GM21390 (cell line): ENCODE results near the gene PTPRS.

Experiments used
- ATAC-seq: cut with Tn5 transposase; IDR thresholded peaks from one replicate; pipeline ENCODE4 v1.9.1; 2021; ENCODE audit not compliant: unreplicated experiment

PTPRS gene

DNA sequence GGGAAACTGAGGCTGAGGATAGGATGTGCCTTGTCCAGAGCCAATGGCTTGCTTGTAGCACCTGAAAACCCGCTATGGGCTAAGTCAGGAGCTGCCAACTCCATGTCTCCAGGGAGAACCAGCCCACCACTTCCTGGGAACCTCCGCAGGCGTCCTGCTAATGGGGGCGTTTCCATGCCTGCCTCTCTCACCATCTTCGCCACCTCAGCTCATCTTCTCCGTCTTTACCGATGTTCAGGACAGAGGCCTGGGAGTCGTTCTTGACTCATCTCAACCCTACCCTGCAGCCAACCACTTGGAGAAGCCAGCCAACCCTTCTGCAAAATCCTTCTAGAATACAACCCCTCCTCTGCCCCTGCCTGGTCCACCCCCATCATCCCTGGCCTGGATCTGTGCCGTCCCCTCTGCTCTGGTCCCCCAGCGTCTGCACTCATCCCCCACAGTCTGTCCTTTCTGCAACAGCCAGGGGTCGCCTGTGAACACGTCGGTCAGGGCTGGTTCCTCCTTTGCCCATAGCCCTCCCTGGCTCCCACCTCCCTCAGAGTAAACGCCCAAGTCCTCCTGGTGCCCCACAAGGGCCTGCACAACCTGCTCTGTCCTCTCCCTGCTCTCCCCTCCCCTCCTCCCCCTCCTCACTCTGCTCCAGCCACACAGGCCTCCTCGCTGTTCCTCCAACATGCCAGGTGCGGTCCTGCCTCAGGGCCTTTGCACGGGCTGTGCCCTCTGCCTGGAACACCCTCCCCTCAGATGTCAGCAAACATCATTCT lies 31.0 kb downstream of the PTPRS start:
- ATAC-seq = no peak

DNA sequence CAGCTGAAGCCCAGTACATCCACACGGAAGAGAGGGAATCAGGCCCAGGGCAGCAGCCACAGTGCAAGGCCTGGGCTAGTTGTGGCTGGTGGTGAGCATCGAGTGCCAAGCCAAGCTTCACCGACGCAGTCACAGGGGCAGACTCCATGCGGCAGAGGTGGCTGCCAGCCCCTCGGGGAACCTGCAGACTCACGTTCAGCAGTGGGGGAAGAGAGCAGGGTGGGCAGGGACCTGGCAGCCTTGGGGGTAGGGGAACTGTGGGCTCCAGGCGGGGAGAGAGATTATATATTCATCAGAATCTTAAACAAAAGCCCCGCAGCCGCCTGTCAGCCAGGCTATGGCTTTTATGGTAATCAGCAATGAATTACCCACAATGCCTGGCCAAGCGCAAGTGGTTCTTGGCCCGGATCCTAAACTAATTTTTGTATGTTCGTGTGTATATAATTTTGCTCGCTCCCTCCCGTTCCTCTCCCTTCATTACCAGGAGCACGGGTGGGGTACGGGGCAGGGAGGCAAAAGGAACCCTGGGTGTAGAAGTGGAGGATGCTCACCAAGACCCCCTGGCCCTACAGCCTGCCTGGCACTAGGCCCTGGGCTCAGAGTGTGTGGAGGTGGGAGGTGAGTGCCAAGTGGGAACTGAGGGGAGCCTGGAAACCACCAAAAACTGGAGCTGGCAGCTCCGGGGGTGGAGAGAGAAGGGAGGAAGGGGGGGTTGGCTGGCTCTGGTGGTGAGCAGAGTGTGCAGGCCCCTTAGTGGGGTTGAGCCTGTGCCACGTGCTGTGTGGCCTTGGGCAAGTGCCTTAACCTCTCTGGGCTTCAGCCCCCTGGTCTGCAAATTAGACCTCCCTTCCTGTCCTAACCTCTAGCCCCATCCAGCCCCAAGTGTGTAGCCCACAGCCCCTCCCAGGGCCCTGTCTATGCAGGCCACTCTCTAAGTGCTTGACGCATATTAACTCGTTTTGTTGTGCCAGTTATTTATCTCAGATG lies 31.9 kb downstream of the PTPRS start:
- ATAC-seq = no peak

DNA sequence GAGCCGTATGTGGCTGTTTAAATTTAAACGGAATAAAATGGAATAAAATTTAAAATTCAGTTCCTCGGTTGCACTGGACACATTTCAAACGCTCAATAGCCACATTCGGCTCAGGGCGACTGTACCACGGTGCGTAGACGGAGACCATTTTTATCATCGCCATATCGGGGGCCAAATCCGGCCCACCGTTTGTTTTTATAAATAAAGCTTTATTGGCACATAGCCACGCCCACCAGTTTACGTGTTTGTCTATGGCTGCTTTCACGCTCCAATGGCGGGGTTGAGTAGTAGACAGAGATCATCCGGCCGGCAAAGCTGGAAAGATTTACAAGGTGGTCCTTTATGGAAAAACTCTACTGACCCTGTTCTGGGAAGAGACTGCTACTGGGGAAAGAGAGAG lies 33.0 kb downstream of the PTPRS start:
- ATAC-seq = no peak

DNA sequence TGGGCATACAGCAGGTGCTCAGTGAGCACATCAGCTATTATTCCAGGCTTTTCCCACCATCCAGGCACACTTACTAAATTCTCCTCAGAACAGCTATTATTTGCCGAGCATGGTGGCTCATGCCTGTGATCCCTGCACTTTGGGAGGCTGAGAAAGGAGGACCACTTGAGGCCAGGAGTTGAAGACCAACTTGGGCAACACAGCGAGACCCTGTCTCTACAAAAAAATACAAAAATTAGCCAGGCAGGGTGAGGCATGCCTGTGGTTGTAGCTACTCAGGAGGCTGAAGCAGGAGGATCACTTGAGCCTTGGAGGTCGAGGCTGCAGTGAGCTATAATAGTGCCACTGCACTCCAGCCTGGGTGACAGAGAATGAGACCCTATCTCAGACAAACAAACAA lies 35.4 kb downstream of the PTPRS start:
- no peak for ATAC-seq

DNA sequence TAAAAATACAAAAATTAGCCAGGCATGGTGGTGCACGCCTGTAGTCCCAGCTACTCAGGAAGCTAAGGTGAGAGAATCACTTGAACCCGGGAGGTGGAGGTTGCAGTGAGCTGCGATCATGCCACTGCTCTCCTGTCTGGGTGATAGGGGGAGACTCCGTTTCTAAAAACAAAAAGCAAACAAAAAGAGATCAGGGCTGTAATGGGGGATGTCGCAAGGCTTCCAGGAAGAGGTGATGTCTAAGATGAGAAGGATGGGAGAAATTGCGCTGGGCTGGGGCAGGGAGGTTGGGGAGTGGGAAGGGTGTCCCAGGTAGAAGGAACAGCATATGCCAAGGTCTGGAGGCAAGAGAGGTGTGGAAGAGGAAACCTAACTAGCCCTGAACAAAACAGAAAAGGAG lies 36.1 kb downstream of the PTPRS start:
- ATAC-seq = no peak

DNA sequence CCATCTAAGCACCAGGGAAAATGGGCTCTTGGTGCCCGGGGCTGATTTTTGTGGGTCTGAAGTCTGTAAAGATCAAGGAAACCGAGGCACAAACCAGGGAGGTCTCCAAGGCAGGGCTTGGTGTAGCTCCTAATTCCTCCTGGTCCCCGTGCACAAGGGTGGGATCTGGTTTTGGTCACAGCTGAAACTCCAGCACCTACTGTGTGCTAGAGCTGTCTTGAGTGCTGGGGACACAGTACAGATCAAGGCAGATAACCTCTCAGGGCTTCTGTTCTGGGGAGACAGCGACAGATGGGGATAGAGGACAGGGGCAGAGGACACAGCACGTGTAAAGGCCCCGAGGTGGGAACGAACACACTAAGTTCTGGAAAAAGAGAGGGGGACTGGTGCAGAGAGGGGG lies 37.4 kb downstream of the PTPRS start:
- ATAC-seq = no peak

DNA sequence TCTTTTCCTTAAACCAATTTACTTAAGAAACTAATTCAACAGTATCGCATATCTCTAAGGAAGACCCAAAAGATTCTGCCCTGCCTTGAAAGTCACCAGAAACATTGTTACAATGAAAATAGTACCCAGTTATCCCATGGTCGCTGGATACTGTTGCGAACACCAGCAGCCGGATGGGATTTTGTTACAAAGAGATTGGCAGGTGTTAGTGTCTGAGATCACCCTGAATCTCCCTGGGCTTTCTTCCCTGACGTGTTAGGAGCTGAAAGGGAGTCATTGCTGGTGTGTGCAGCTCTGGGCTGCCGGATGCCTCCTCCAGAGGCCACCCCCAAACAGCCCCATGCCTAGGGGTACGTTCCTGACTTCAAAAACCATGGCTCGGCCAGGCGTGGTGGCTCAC lies 38.2 kb downstream of the PTPRS start:
- ATAC-seq = no peak

DNA sequence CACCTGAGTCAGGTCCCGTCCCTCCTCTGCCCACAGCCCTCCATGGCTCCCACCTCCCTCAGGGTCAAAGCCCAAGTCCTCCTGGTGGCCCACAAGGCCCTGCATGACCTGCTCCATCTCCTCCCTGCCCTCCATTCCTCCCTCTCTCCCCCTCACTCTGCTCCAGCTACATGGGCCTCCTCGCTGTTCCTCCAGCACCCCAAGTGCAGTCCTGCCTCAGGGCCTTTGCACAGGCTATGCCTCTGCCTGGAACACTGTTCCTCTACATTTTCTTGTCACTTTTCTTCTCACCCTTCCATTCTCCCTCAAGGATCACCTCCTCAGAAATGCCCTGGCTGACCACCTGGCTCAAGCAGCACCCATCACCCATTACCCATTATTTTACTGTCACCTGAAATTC lies 41.5 kb downstream of the PTPRS start:
- no peak for ATAC-seq

DNA sequence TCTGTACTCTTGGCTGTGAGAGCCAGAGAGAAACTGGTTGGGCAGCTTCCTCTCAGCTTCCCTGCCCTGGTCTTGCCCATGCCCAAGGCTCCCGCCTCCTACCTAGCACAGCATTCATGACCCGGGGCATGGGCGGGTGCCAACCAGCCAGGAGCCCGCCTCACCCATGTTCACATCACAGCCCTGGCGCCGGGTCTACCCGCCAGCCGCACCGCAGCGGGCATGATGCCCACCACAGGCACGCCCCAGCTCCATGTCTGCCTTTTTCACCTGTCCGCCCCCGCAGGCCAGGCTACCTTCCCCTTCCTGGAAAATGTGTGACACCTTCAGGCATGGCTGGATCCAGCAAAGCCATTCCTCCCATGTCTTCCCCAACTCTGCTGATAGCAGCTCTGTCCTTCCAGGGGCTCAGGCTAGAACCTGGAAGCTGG lies 42.1 kb downstream of the PTPRS start:
- ATAC-seq = no peak

DNA sequence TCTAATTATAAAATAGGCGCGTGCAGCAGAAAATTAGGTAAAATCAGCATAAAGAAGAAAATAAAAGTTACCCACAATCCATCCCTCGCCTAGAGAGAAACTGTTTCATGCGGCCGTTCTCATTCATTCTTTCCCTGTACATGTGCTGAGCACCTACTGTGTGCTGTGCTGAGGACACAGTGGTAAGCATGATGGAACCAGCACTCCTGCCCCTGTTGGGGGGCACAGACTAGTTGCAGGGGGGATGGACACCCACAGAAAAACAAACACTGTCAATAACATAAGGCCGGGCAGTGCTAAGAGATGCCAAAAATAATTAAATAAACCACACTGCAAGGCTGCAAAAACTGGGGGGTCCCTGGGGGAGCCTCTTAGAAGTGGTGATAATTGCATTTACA lies 43.3 kb downstream of the PTPRS start:
- no peak for ATAC-seq

DNA sequence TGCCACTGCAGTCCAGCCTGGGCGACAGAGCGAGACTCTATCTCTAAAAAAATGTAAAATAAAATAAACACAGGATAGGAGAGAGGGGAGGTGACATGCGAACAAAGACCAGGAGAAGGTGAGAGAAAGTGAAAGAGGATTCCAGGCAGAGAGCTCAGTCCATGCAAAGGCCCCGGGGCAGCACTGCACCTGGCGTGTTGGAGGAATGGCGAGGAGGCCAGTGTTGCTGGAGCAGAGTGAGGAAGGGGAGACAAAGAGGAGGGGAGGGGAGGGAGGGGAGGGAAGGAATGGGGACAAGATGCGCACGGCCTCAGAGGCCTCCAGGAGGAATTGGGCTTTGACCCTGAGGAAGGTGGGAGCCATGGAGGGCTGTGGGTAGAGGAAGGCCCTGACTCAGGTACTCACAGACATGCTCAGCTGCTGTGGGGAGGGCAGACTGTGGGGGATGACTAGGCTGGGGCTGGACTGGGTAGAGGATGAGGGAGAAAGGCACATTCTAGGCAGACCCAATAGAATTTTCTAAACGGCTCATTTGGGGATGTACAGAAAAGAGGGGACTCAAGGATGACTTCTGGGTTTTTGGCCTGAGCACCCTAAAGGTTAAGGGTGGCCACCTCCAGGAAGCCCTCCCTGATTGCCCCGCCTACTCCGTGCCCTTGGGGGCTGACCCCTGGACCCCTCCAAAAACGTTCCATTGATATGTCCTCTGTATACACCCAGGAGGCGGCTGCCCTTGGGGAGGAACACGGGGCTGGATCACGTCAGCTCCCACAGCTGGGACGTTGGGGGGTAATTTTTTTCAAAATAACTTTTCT lies 43.9 kb downstream of the PTPRS start:
- ATAC-seq = no peak

DNA sequence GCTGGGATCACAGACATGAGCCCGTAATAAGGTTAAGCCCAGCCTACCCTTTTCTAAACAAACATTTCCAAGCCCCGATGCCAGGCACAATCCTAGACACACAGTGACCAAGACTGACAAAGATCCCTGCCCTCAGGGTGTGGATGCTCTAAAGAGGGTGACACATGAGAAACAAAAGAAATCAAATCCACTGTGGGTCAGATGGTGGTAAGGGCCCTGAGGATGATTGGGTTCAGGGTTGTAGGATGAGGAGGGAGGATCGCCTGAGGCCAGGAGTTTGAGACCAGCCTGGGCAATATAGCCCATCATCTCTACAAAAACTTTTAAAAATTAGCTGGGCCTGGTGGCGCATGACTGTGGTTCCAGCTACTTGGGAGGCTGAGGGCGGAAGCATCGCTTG lies 44.6 kb downstream of the PTPRS start:
- ATAC-seq = no peak

DNA sequence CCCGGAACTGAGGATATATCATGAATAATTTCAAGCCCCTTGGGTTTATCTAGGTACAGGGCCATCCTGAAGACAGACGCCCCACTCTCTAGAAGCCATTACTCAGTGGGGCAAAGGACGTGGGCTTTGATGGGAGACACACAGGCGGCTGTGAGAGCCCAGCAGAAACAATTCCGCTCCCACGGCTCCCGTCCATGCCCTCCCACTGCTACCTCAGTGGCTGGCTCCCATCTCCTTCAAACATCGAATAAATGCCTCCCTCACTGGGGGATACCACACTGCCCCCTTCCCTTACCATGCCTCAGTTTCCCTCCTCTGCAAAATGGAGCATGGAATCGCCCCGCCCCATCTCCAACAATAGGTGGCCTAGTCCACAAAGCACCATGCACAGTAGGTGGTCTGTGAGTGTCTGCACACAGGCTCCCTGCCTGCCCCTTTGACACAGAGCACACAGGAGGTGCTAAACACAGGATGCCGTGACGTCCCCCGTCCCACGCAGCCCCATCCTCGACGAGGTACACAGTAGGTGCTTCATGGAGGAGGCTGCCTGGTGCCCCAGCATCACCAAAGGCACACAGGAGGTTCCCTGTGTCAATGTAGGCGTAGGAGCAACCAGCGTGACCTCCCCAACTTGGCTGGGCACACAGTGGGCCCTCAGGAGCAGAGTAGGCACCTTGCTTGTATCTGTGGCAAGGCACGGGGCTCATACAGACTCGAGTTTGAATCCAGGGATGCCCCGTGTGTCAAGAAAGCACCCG lies 46.0 kb downstream of the PTPRS start:
- ATAC-seq = no peak

DNA sequence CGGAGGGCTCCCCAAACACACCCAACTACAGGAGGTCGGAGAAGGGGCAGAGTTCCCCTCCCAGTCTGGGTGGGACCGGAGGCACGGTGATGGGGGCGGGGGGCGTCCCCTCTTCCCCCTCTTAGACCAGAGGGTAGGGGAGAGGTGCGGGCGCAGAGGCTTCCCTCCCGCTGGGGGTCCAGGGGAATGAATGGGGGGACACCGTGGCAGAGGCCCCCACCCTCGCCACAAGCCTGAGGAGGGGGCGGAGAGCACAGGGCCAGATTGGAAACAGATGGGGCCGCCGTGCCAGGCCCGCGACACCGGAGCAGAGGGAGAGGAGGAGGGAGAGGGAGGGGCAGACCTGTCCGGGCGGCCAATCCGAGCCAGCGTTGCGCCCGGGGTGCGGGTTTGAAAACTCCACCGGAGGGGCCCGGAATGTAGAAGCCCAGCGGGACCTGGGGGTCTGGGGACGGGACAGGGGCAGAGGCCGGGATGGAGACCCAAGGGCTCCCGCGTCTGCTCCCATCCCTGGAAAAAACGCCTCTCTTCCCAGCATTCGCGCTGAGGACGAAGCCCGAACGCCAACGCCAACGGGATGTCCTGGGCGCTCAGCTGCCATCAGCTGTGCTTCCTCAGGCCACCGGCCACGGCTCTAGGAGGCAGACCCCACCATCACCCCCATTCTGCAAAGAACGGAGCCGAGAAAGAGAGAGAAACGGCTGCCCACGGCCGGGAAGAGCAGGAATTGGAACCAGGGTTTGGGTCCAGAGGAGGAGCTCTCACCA lies 46.8 kb downstream of the PTPRS start:
- ATAC-seq = no peak

DNA sequence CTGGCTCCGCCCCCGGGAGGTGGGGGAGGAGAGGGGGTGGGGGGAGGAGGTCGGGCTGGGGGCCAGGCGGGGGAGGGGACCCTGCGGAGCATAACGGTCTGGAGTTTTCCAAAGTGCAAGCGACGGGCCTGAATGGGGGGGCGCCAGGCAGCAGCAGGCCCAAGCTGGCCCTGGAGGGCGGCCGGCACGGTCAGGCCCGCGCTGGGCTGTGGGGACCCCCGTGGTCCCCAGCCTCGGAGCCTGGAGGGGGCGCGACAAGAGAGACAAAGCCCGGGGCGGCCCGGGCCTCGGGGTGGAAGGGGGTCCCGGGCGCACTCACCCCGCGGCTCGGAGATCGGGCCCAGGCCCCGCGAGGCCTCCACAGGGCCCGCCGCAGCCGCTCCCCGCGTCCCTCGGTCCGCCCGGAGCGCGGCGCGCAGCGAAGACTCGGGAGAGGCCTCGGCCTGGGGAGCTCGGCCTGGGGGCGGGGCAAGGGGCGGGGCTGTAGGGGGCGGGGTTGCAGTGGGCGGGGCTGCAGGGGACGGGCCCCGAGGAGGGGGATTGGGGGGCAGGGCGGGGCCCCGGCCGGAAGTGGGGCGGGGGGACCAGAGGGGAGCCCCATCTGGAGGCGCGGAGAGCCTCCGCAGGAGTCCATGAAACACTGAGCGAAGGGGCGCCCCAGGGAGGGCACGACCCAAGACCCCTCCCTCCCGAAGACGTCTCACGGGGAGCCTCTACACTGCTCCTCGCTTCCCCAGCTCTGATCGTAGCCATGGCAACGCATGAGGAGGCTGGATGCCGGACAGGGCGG lies 47.6 kb downstream of the PTPRS start:
- ATAC-seq = no peak

DNA sequence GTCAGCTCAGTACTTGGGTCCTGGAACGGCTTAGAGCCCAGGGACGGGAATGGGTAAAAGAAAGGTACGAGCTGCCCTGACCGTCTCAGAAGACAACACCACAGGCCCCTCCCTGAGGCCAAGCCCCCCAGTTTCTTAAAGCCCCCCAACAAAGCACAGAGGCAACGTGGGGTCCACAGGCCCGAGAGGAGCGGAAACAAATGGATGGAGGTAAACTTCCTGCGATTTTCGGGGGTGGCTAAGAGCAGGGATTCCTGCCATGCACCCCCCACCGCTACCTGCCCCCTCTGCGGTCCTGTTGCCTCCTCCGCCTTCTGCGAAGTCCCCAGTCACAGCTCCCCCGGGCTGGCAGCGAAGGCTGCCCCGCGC lies 48.2 kb downstream of the PTPRS start:
- no peak for ATAC-seq

DNA sequence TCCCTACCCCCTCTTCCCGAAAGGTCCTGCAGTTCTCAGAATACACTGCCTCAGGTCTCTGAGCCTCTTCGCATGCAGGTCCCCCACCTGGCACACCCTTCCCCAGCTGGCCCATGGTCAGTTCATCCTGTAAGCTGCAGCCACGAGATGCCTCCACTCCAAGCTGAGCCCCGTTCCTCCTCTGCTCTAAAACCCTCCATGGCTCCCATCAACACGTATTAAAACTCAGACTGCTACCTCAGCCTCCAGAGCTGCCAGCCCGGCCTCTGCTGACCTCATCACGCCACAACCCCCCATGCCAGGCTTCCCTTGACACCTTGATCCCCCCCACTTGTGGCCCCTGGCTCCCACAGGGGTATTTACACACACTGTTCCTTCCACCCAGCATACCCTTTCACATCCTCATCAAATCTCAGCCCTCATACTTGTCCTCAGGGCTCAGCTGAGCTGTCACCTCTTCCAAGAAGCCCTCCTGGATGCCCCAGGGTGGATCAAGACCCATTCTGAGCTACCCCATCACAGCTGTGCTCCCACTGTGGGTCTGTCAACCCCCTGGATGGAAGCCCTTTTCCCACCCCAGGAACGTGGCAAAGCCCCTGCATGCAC lies 48.9 kb downstream of the PTPRS start:
- ATAC-seq = no peak
